ENCODE results near the gene CTBP2.

The CTBP2 gene

GRCh38 chr10:125057158-125058001 is 103.0 kb downstream of the CTBP2 start:
- no peak for DNase-seq

- no peak for DNase-seq
These were observed 103.9 kb downstream of the CTBP2 start for GRCh38 chr10:125056161-125057132.

GRCh38 chr10:125055446-125055845 is 104.9 kb downstream of the CTBP2 start:
- DNase-seq, result no peak

- DNase-seq, result no peak
These were observed 105.6 kb downstream of the CTBP2 start for GRCh38 chr10:125054669-125055268.

GRCh38 chr10:125054216-125054615 is 106.1 kb downstream of the CTBP2 start:
- DNase-seq, result no peak

GRCh38 chr10:125052146-125052545 is 108.2 kb downstream of the CTBP2 start:
- DNase-seq, result no peak

GRCh38 chr10:125050383-125050782 is 110.0 kb downstream of the CTBP2 start:
- no peak for DNase-seq

- DNase-seq, result no peak
These were observed 111.0 kb downstream of the CTBP2 start for GRCh38 chr10:125049216-125049881.

- peak; percentile 3 for DNase-seq
These were observed 112.1 kb downstream of the CTBP2 start for GRCh38 chr10:125048094-125048864.

GRCh38 chr10:125043841-125044658 is 116.3 kb downstream of the CTBP2 start:
- no peak for DNase-seq

- DNase-seq, result no peak
These were observed 118.4 kb downstream of the CTBP2 start for GRCh38 chr10:125041856-125042506.

- DNase-seq, result no peak
These were observed 121.0 kb downstream of the CTBP2 start for GRCh38 chr10:125039354-125039769.

GRCh38 chr10:125038637-125039036 is 121.7 kb downstream of the CTBP2 start:
- DNase-seq, result no peak

- no peak for DNase-seq
These were observed 123.1 kb downstream of the CTBP2 start for GRCh38 chr10:125037145-125037877.

- DNase-seq, result no peak
These were observed 124.6 kb downstream of the CTBP2 start for GRCh38 chr10:125035588-125036295.

- DNase-seq, result no peak
These were observed 125.2 kb downstream of the CTBP2 start for GRCh38 chr10:125035136-125035535.

GRCh38 chr10:125034675-125035074 is 125.7 kb downstream of the CTBP2 start:
- DNase-seq, result no peak

GRCh38 chr10:125033146-125033924 is 127.0 kb downstream of the CTBP2 start:
- DNase-seq, result no peak

Measured in NCI-H748 treated with DMSO at 0.1 percent for 48 hours (cell line).